ENCODE results near the gene GNAI3.

Gene GNAI3

DNA sequence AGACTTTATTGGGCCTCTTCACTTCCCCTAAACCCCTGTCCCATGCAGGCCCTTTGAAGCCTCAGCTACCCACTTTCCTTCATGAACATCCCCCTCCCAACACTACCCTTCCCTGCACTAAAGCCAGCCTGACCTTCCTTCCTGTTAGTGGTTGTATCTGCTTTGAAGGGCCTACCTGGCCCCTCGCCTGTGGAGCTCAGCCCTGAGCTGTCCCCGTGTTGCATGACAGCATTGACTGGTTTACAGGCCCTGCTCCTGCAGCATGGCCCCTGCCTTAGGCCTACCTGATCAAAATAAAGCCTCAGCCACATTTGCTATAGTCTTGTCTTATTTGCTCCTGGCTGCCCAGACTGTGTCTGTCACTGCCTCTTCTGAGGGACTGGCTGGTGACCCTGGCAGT, 113.0 kb downstream of the GNAI3 start:
- no peak for ATAC-seq
- TF ChIP-seq ESRRG (CRISPR knock-in tag; IDR thresholded peaks at IDR 0.05) (no peak), PPARA (CRISPR knock-in tag; IDR thresholded peaks at IDR 0.05; ENCODE audit: borderline replicate concordance) (no peak), TCF4 (CRISPR knock-in tag; IDR thresholded peaks at IDR 0.05; ENCODE audit: borderline replicate concordance) (no peak), ISL1 (CRISPR knock-in tag; IDR thresholded peaks at IDR 0.05) (no peak), ZNF565 (CRISPR knock-in tag; conservative IDR thresholded peaks at IDR 0.05; ENCODE audit: low read depth) (no peak), RARB (CRISPR knock-in tag; IDR thresholded peaks at IDR 0.05) (no peak), OSR1 (CRISPR knock-in tag; IDR thresholded peaks at IDR 0.05) (no peak), ZC3H10 (CRISPR knock-in tag; IDR thresholded peaks at IDR 0.05) (no peak), ZFP3 (CRISPR knock-in tag; IDR thresholded peaks at IDR 0.05) (no peak), GLIS3 (CRISPR knock-in tag; IDR thresholded peaks at IDR 0.05) (no peak), ZNF70 (CRISPR knock-in tag; IDR thresholded peaks at IDR 0.05) (no peak), SNAI2 (CRISPR knock-in tag; IDR thresholded peaks at IDR 0.05) (no peak), BACH2 (CRISPR knock-in tag; IDR thresholded peaks at IDR 0.05; ENCODE audit: borderline replicate concordance) (no peak), ZNF8 (CRISPR knock-in tag; IDR thresholded peaks at IDR 0.05) (no peak)
- TF ChIP-seq, protein P1, sequence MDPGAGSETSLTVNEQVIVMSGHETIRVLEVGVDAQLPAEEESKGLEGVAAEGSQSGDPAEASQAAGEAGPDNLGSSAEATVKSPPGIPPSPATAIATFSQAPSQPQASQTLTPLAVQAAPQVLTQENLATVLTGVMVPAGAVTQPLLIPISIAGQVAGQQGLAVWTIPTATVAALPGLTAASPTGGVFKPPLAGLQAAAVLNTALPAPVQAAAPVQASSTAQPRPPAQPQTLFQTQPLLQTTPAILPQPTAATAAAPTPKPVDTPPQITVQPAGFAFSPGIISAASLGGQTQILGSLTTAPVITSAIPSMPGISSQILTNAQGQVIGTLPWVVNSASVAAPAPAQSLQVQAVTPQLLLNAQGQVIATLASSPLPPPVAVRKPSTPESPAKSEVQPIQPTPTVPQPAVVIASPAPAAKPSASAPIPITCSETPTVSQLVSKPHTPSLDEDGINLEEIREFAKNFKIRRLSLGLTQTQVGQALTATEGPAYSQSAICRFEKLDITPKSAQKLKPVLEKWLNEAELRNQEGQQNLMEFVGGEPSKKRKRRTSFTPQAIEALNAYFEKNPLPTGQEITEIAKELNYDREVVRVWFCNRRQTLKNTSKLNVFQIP (CRISPR knock-in tag; IDR thresholded peaks at IDR 0.05; ENCODE audit: borderline replicate concordance, low read depth): no peak
- TF ChIP-seq, protein P2, sequence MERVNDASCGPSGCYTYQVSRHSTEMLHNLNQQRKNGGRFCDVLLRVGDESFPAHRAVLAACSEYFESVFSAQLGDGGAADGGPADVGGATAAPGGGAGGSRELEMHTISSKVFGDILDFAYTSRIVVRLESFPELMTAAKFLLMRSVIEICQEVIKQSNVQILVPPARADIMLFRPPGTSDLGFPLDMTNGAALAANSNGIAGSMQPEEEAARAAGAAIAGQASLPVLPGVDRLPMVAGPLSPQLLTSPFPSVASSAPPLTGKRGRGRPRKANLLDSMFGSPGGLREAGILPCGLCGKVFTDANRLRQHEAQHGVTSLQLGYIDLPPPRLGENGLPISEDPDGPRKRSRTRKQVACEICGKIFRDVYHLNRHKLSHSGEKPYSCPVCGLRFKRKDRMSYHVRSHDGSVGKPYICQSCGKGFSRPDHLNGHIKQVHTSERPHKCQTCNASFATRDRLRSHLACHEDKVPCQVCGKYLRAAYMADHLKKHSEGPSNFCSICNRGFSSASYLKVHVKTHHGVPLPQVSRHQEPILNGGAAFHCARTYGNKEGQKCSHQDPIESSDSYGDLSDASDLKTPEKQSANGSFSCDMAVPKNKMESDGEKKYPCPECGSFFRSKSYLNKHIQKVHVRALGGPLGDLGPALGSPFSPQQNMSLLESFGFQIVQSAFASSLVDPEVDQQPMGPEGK (CRISPR knock-in tag; IDR thresholded peaks at IDR 0.05; ENCODE audit: borderline replicate concordance): no peak
- TF ChIP-seq, protein P3, sequence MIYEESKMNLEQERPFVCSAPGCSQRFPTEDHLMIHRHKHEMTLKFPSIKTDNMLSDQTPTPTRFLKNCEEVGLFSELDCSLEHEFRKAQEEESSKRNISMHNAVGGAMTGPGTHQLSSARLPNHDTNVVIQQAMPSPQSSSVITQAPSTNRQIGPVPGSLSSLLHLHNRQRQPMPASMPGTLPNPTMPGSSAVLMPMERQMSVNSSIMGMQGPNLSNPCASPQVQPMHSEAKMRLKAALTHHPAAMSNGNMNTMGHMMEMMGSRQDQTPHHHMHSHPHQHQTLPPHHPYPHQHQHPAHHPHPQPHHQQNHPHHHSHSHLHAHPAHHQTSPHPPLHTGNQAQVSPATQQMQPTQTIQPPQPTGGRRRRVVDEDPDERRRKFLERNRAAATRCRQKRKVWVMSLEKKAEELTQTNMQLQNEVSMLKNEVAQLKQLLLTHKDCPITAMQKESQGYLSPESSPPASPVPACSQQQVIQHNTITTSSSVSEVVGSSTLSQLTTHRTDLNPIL (CRISPR knock-in tag; IDR thresholded peaks at IDR 0.05; ENCODE audit: low read depth): no peak
- TF ChIP-seq, protein P4, sequence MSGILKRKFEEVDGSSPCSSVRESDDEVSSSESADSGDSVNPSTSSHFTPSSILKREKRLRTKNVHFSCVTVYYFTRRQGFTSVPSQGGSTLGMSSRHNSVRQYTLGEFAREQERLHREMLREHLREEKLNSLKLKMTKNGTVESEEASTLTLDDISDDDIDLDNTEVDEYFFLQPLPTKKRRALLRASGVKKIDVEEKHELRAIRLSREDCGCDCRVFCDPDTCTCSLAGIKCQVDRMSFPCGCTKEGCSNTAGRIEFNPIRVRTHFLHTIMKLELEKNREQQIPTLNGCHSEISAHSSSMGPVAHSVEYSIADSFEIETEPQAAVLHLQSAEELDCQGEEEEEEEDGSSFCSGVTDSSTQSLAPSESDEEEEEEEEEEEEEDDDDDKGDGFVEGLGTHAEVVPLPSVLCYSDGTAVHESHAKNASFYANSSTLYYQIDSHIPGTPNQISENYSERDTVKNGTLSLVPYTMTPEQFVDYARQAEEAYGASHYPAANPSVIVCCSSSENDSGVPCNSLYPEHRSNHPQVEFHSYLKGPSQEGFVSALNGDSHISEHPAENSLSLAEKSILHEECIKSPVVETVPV (CRISPR knock-in tag; IDR thresholded peaks at IDR 0.05): no peak
- TF ChIP-seq, protein P5, sequence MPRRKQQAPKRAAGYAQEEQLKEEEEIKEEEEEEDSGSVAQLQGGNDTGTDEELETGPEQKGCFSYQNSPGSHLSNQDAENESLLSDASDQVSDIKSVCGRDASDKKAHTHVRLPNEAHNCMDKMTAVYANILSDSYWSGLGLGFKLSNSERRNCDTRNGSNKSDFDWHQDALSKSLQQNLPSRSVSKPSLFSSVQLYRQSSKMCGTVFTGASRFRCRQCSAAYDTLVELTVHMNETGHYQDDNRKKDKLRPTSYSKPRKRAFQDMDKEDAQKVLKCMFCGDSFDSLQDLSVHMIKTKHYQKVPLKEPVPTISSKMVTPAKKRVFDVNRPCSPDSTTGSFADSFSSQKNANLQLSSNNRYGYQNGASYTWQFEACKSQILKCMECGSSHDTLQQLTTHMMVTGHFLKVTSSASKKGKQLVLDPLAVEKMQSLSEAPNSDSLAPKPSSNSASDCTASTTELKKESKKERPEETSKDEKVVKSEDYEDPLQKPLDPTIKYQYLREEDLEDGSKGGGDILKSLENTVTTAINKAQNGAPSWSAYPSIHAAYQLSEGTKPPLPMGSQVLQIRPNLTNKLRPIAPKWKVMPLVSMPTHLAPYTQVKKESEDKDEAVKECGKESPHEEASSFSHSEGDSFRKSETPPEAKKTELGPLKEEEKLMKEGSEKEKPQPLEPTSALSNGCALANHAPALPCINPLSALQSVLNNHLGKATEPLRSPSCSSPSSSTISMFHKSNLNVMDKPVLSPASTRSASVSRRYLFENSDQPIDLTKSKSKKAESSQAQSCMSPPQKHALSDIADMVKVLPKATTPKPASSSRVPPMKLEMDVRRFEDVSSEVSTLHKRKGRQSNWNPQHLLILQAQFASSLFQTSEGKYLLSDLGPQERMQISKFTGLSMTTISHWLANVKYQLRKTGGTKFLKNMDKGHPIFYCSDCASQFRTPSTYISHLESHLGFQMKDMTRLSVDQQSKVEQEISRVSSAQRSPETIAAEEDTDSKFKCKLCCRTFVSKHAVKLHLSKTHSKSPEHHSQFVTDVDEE (CRISPR knock-in tag; IDR thresholded peaks at IDR 0.05): no peak

DNA sequence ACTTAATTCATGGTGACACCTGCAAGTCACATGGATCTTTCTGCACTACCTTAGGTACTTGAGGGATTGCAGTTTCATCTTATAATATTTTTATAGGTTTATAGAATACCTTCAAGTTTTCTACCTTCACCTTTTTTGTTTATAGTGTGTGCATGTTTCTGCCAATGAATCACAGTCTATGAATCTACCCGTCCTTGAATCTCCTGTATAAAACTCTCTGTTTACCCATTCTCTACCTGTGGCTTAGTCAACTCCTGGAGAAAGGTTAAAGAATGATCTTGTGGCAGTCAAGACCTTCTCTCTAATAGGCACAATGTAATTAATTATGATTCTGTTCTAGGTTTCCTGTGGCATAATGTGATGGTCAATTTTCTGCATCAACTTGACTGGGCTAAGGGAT, 116.3 kb downstream of the GNAI3 start:
- TF ChIP-seq ZFP30 (CRISPR knock-in tag; IDR thresholded peaks at IDR 0.05) (no peak), CSDC2 (CRISPR knock-in tag; IDR thresholded peaks at IDR 0.05) (no peak)
- TF ChIP-seq, protein P3 (CRISPR knock-in tag; IDR thresholded peaks at IDR 0.05; ENCODE audit: low read depth): no peak
- no peak for ATAC-seq
